Suppressor macrophage treated with lipopolysaccharide for 4 hours (primary cell): ENCODE results near the gene WDR93.
"Not testable (repeated sequence)": the region's sequence is repeated elsewhere in the genome, so short reads cannot be mapped to it uniquely, and the experiment has no call there.

ENCODE experiments used
- DNase-seq: peaks from one replicate; pipeline ENCODE4 v3.0.0-alpha.2; 2020

WDR93 gene

DNA sequence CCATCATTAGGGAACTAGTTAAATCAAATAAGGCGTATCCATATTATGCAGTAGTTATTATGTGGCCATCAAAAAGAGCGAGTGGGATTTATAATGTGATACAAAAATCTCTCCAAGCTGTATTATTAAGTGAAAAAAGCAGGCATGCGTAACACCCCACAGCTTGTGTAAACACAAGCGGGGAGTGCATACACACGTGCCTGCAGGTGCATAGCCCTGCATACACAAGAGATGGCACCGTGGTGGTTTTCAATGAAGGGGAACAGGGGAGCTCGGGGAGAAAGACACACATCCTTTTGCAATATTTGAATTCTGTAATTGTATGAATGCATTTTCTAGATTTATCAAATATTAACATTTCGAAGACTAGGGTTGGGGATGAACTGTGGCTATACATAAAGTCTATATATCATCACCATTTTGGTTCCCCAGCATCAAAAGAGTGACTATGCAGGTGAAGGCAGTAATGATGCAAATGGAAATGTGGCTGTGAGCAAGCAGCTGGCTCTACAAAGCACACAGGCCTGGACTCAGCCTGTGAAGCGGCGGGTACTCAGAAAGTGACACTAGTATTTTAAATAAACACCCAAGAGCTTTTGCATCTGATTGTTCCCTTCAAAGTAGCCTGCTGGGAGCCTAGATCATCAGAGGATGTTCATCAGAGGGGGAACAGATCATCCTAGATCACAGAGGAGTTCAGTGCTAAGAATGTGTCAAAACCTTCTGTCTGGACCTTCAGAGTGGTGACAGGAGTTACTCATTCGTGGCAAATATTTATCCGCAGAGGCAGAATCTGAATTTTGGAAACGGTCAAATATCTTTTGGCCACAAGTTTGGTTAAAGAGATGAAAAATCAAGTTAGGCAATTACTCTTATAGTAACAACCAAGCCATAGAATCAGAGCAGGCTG is 25.9 kb upstream of the WDR93 start:
- no peak for DNase-seq

GRCh38 chr15:89665449-89666181 is 25.0 kb upstream of the WDR93 start:
- DNase-seq = peak; percentile 58

- DNase-seq = no peak
Measured at GRCh38 chr15:89666184-89666857, 24.3 kb upstream of the WDR93 start.

DNA sequence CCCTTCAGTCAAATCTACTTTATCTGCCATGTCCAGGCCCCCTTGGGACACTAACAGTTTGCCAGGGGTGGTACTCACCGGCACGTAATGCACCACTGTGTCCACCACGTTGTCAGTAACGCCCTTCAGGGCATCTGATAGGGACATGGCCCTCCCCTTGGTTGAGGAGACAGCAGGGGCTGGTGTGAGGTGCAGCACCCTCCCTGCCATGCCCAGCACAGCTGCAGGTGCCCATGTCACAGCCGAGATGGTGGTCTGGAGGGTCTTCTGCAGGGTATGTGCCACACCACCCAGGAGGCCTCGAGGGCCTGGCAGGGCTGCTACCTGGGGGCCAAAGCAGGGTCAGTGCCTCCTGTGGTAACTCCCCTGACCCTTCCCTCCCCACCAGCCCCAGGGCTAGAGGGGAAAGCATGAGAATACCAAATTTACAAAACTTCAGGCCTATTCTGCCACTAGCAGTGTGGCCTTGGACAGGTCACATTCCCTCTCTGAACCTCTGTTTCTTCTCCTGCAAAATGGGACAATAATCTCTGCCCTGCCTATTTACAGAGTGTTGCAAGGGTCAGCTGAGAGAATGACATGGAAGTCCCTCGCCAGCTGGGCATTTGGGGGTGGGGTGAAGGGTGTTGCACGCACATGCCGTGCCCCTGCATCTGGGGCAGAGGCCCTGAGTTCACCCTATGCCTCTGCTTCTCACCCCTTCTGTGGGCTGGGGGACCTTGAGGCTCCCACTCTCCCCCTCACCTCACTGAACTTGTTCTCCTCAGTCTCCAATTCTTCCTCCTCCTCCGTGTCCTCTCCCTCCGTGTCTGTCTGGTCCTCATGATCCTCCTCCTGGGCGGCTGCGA is 23.5 kb upstream of the WDR93 start:
- no peak for DNase-seq

- no peak for DNase-seq
Measured at GRCh38 chr15:89667706-89667960, 23.0 kb upstream of the WDR93 start.

DNA sequence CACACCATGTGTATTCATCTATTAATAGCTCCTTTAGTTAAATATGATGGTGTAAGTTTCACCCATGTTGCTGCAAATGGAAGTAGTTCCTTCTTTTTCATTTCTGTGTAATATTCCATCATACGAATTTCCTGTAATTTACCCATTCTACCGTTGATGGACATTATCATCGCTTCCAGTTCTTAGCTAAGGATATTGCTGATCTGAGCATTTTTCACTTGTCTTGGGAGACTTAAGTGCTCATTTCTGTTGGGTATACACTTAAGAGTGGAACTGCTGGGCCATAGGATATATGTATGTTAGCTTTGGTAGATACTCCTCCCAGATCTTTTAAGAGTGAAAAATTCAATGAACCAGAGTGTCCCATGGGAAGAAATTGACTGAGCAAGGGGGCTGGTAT is 22.4 kb upstream of the WDR93 start:
- no peak for DNase-seq

DNA sequence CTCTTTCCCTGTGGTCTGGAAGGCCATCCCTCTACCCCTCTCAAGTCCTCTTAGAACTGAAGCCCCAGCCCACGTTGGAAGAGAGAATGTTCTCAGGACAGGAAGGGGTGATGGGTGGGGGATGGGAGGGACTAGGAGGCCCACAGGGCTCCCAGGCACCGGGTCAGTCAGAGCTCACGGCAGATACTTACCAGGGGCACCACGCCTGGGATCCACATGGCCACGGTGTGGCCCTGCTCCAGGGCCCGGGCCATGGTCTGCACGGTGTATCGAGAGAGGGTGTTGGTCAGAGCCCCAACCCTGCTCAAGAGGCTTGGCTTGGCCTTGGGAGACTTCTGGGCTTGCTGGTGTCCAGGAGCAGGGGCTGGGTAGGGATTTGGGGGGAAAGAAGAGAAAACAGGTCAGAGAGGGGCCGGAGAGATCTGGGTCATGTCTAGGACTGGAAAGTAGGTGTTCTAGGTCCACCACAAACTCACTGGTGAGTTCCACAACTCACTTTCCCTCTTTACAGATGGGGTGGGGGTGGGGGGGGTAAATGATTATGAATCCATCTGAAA is 21.2 kb upstream of the WDR93 start:
- DNase-seq = no peak

DNA sequence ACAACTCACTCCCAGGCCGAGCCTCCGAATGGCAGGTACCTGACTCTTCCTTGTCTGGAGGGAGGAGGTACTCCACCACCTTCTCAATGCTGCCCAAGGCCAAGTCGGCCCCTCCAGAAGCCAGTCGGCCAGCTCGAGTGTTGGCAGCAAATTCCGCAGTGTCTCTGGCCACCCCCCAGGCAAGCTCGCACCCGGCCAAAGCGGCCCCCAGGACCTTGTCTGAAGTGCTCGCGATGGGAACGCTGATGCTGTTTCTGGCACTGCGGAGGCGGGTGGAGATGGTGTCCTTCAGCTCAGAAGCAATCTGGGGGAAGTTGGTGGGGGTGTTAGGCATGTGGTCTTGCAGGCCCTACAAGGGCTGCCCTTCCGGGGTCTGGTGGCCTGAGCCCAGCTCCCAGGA is 20.7 kb upstream of the WDR93 start:
- no peak for DNase-seq

- no peak for DNase-seq
Measured at GRCh38 chr15:89670971-89671560, 19.5 kb upstream of the WDR93 start.

- no peak for DNase-seq
Measured at GRCh38 chr15:89671687-89672086, 18.9 kb upstream of the WDR93 start.

GRCh38 chr15:89672221-89673164 is 18.1 kb upstream of the WDR93 start:
- no peak for DNase-seq

DNA sequence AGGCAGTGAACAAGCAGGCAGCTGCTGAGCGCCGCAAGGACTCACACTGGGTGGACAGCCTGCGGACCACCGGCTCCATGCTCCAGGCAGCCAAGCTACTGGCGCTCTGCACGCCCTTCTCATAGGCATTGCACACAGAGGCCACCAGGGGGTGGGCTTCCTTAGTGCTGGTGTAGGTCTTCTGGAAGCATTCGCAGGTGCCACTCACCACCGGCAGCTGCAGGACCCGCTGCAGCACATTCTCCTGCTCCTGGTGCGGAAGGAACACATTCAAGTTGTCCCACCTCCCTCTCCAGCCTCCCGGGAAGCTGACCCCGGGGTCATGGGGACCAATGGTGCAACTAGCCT is 17.5 kb upstream of the WDR93 start:
- DNase-seq = peak; percentile 20

DNA sequence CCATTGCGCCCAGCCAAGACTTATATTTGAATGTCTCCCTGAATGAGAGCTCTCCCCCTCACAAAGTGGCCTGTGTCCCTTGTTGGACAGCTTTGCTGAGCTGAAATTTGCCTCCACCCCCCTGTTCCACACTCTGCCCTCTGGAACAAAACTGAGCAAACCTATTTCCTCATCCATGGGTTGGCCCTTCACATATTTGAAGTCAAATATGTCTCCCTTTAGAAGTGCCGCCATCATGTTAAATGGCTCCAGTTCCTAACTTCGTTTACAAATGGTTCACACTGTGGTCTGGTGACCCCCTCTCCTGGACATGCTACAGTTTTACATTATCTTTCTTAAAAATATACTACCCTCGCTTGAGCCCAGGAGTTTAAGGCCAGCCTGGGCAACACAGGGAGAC is 16.1 kb upstream of the WDR93 start:
- no peak for DNase-seq

DNA sequence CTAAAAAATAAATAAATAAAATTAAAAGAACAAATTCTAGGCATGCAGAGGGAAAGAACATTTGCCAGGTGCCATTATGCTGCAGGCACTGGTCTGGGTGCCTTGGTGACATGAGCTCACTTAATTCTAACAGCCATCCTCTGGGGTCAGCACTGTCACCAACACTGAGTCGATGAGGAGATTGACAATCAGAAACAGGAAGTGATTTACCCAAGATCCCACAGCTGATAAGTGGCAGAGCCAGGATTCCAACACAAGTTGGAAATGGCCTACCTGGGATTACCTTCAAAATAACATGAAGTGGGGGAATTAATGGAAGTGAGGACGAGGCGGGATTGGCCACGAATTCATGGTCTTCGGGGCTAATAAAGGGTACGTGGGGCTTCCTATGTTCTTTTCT is 15.0 kb upstream of the WDR93 start:
- no peak for DNase-seq

DNA sequence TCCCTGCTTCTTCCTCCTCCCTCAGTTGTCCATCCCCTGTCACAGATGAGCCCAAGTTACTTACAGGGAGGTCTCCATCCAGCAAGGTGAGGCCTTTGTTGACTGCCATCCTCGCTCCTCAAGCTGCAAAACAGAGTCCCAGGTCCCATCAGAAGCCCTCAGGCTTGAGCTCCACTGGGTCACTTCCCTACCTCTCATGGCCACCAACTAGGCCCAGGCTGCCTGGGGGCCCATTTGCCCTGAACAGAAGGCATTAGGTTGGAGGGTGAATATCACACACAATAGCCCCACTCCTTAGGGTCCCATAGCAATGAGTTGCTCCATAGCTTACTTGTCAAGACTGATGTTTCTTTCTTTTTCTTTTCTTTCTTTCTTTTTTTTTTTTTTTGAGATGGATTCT is 13.2 kb upstream of the WDR93 start:
- DNase-seq = no peak

DNA sequence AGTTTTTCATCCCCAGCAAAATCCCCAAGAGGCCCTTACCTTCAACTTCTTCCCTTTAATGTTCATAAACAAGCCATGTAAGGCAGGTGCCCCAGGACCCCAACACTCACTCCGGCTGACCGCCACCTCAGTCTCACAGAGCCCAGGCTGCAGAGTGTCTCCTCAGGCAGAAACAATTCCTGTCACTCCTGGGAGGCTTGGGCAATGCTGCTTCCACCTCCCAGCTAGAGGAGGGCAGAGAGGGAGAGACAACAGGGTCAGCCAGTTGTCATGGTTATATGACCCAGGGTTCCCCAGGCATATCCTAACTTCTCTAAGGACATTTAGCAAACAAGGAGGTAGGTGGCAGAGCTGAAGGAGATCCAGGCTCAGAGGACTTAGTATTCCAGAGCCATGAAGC is 11.4 kb upstream of the WDR93 start, which contains the start of gene PLIN1:
Gene PLIN1 (minus strand): TSS at position 156 of the 400 bp plus-strand sequence. CDS start 1,878 bp downstream, outside the sequence.
- DNase-seq = no peak

DNA sequence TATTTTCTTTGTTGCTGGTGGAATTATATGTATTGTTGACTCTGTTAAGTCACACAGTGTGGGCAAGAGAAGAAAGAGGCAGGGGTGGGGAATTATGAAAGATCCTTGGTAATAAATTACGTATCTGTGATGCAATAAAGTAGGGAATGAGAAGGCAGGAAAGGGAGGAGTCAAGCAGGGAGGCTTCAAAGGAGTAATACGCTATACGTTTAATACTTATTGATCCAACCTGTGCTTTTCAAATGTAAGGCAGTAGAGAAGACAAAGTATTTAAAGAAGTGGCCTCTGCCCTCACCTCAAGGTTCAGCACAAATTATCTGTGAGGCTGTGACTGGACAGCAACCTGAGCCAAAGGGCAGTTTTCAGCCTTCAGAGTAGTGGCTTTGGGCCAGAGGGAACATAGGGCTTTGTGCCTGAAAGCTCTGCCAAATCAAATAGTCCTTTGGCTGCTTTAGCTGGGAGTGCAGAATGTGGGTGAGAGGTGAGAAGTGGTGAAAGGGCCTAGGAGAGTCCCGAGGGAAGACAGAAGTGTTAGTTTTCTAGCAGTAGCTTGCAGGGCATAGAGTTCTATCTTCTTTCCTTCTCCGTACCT is 10.2 kb upstream of the WDR93 start:
- DNase-seq = no peak

DNA sequence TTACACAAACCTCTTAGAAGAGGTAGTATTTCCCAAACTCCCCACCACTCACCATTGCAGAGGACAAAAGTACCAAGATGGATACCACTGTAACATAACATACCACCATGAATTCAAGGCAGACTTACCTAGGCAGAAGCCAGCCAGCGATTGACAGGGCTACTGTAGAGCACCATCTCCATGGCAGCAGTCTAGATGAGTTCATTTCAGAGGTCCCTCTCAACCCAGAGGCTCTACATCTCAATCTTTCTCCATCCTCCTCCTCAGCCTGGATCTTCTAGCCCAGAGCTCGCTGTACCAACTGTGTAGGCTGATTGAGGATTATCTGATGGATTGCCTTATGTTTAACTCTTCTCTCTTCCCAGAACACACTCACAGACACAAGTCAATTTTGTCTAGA is 9.5 kb upstream of the WDR93 start:
- DNase-seq = no peak

- no peak for DNase-seq
Measured at GRCh38 chr15:89685995-89686394, 4.6 kb upstream of the WDR93 start.

DNA sequence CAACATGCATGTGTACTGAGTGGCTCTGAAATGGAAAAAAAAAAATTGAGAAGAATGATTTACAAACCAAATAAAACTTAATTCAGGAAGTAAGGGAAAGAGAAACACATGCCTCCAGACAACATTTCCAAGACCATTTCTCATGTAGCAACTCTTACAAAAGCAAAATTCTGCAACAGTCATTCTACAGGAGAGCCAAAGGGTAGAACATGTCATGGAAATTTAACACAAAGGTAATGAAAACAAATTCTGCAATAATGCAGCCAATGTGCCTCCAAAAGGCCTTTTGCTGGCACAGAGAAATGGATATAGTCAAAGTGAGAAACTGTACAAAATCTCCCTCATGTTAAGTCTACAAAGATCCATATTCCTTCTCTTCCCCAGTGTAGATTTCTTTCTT is 4.1 kb upstream of the WDR93 start:
- DNase-seq = no peak

DNA sequence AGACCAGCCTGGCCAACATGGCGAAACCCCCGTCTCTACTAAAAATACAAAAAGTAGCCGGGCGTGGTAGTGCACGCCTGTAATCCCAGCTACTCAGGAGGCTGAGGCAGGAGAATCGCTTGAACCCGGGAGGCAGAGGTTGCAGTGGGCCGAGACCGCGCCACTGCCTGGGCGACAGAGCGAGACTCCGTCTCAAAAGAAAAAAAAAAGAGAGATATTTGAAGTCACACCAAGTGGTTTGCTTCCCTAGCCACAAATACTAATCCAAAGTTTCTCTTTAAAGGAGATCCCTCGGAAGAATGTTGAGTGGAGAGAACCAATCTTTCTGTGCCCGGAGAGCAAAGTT is 708 bp upstream of the WDR93 start:
- not testable (repeated sequence) for DNase-seq
